ENCODE measurements around the gene OGFOD2.

OGFOD2 gene

GRCh38 chr12:122994140-122994675 is 19.2 kb downstream of the OGFOD2 start:
- H3K9me3 Mint-ChIP-seq, result no peaks in the 10 kb centered on the region
- H3K4me3 Mint-ChIP-seq, result no peak overlapping the region
- ATAC-seq (ENCODE audit: low read depth) (no peak), DNase-seq (ENCODE audit: low spot score in 2 of 2) (no peak)
- peaks cover 2% of the 10 kb centered on the region for H3K36me3 Mint-ChIP-seq
- no peaks in the 10 kb centered on the region for H3K27me3 Mint-ChIP-seq
- H3K27ac Mint-ChIP-seq, result no peak overlapping the region
- peaks cover 7% of the 10 kb centered on the region for H3K4me1 Mint-ChIP-seq

- Mint-ChIP-seq H3K27ac (no peak overlapping the region), H3K27me3 (no peaks in the 10 kb centered on the region), H3K4me1 (peaks cover 7% of the 10 kb centered on the region), H3K9me3 (no peaks in the 10 kb centered on the region), H3K36me3 (peaks cover 2% of the 10 kb centered on the region), H3K4me3 (no peak overlapping the region)
- ATAC-seq (ENCODE audit: low read depth) (no peak), DNase-seq (ENCODE audit: low spot score in 2 of 2) (no peak)
Measured at GRCh38 chr12:122994781-122995502, 19.9 kb downstream of the OGFOD2 start.

- ATAC-seq (ENCODE audit: low read depth), result no peak
- H3K27me3 Mint-ChIP-seq, result no peaks in the 10 kb centered on the region
- H3K4me1 Mint-ChIP-seq, result peaks cover 7% of the 10 kb centered on the region
- H3K9me3 Mint-ChIP-seq, result no peaks in the 10 kb centered on the region
- no peak overlapping the region for H3K27ac Mint-ChIP-seq
- H3K36me3 Mint-ChIP-seq, result peaks cover 2% of the 10 kb centered on the region
- no peak for DNase-seq (ENCODE audit: low spot score in 2 of 2)
- H3K4me3 Mint-ChIP-seq, result no peak overlapping the region
Measured at GRCh38 chr12:122995503-122996187, 20.6 kb downstream of the OGFOD2 start.

- Mint-ChIP-seq H3K27ac (no peak overlapping the region), H3K36me3 (peaks cover 2% of the 10 kb centered on the region), H3K4me3 (no peak overlapping the region), H3K9me3 (no peaks in the 10 kb centered on the region), H3K27me3 (no peaks in the 10 kb centered on the region), H3K4me1 (peaks cover 7% of the 10 kb centered on the region)
- ATAC-seq (ENCODE audit: low read depth) (no peak), DNase-seq (ENCODE audit: low spot score in 2 of 2) (no peak)
Measured at GRCh38 chr12:122996188-122996601, 21.2 kb downstream of the OGFOD2 start.

- H3K36me3 Mint-ChIP-seq, result peaks cover 2% of the 10 kb centered on the region
- H3K4me1 Mint-ChIP-seq, result peaks cover 7% of the 10 kb centered on the region
- ATAC-seq (ENCODE audit: low read depth) (no peak), DNase-seq (ENCODE audit: low spot score in 2 of 2) (no peak)
- no peak overlapping the region for H3K27ac Mint-ChIP-seq
- no peaks in the 10 kb centered on the region for H3K9me3 Mint-ChIP-seq
- no peak overlapping the region for H3K4me3 Mint-ChIP-seq
- H3K27me3 Mint-ChIP-seq, result no peaks in the 10 kb centered on the region
Measured at GRCh38 chr12:122996621-122997342, 21.7 kb downstream of the OGFOD2 start.

- Mint-ChIP-seq H3K27ac (no peak overlapping the region), H3K4me3 (no peak overlapping the region), H3K36me3 (peaks cover 2% of the 10 kb centered on the region), H3K27me3 (no peaks in the 10 kb centered on the region), H3K4me1 (peaks cover 7% of the 10 kb centered on the region), H3K9me3 (no peaks in the 10 kb centered on the region)
- DNase-seq (ENCODE audit: low spot score in 2 of 2) (no peak), ATAC-seq (ENCODE audit: low read depth) (no peak)
Measured at GRCh38 chr12:122997343-122998250, 22.6 kb downstream of the OGFOD2 start.

GRCh38 chr12:122998316-122998715 is 23.3 kb downstream of the OGFOD2 start:
- Mint-ChIP-seq H3K4me3 (no peak overlapping the region), H3K27ac (no peak overlapping the region), H3K36me3 (peaks cover 2% of the 10 kb centered on the region), H3K27me3 (no peaks in the 10 kb centered on the region), H3K9me3 (no peaks in the 10 kb centered on the region), H3K4me1 (peaks cover 6% of the 10 kb centered on the region)
- no peak for ATAC-seq (ENCODE audit: low read depth)
- no peak for DNase-seq (ENCODE audit: low spot score in 2 of 2)

GRCh38 chr12:122999196-122999946 is 24.3 kb downstream of the OGFOD2 start:
- no peaks in the 10 kb centered on the region for H3K9me3 Mint-ChIP-seq
- no peak overlapping the region for H3K4me3 Mint-ChIP-seq
- ATAC-seq (ENCODE audit: low read depth), result no peak
- H3K27ac Mint-ChIP-seq, result no peak overlapping the region
- peaks cover 3% of the 10 kb centered on the region for H3K36me3 Mint-ChIP-seq
- H3K27me3 Mint-ChIP-seq, result no peaks in the 10 kb centered on the region
- H3K4me1 Mint-ChIP-seq, result peaks cover 1% of the 10 kb centered on the region
- DNase-seq (ENCODE audit: low spot score in 2 of 2), result no peak

- H3K4me3 Mint-ChIP-seq, result no peak overlapping the region
- H3K36me3 Mint-ChIP-seq, result peaks cover 5% of the 10 kb centered on the region
- DNase-seq (ENCODE audit: low spot score in 2 of 2), result no peak
- H3K9me3 Mint-ChIP-seq, result no peaks in the 10 kb centered on the region
- no peaks in the 10 kb centered on the region for H3K27me3 Mint-ChIP-seq
- H3K4me1 Mint-ChIP-seq, result no peaks in the 10 kb centered on the region
- no peak overlapping the region for H3K27ac Mint-ChIP-seq
- no peak for ATAC-seq (ENCODE audit: low read depth)
Measured at GRCh38 chr12:122999986-123000420, 25.0 kb downstream of the OGFOD2 start.

GRCh38 chr12:123000578-123000977 is 25.5 kb downstream of the OGFOD2 start:
- Mint-ChIP-seq H3K9me3 (no peaks in the 10 kb centered on the region), H3K4me1 (no peaks in the 10 kb centered on the region), H3K36me3 (peaks cover 5% of the 10 kb centered on the region), H3K27me3 (no peaks in the 10 kb centered on the region), H3K4me3 (no peak overlapping the region), H3K27ac (no peak overlapping the region)
- no peak for ATAC-seq (ENCODE audit: low read depth)
- DNase-seq (ENCODE audit: low spot score in 2 of 2), result no peak

GRCh38 chr12:123001464-123001863 is 26.4 kb downstream of the OGFOD2 start:
- DNase-seq (ENCODE audit: low spot score in 2 of 2), result no peak

GRCh38 chr12:123003257-123003656 is 28.2 kb downstream of the OGFOD2 start:
- ATAC-seq (ENCODE audit: low read depth) (no peak), DNase-seq (ENCODE audit: low spot score in 2 of 2) (no peak)
- Mint-ChIP-seq H3K36me3 (peaks cover 7% of the 10 kb centered on the region), H3K4me1 (no peaks in the 10 kb centered on the region), H3K9me3 (no peaks in the 10 kb centered on the region), H3K27me3 (no peaks in the 10 kb centered on the region), H3K4me3 (no peak overlapping the region), H3K27ac (no peak overlapping the region)

More at GRCh38 chr12:123001464-123001863, 26.4 kb downstream of the OGFOD2 start:
- no peak for ATAC-seq (ENCODE audit: low read depth)
- Mint-ChIP-seq H3K27ac (no peak overlapping the region), H3K36me3 (peaks cover 5% of the 10 kb centered on the region), H3K27me3 (no peaks in the 10 kb centered on the region), H3K9me3 (no peaks in the 10 kb centered on the region), H3K4me3 (no peak overlapping the region), H3K4me1 (no peaks in the 10 kb centered on the region)

GRCh38 chr12:123004287-123004686 is 29.2 kb downstream of the OGFOD2 start:
- no peaks in the 10 kb centered on the region for H3K27me3 Mint-ChIP-seq
- H3K4me3 Mint-ChIP-seq, result no peak overlapping the region
- H3K9me3 Mint-ChIP-seq, result no peaks in the 10 kb centered on the region
- H3K27ac Mint-ChIP-seq, result no peak overlapping the region
- peaks cover 10% of the 10 kb centered on the region for H3K36me3 Mint-ChIP-seq
- DNase-seq (ENCODE audit: low spot score in 2 of 2) (no peak), ATAC-seq (ENCODE audit: low read depth) (no peak)
- H3K4me1 Mint-ChIP-seq, result no peaks in the 10 kb centered on the region

All from memory B cell (primary cell).